ENCODE results near the gene JMY.
"Not testable (repeated sequence)": the region's sequence is repeated elsewhere in the genome, so short reads cannot be mapped to it uniquely, and the experiment has no call there.

The JMY gene

GRCh38 chr5:79237740-79238560 is 2.0 kb downstream of the JMY start:
- no peak for DNase-seq

- DNase-seq, result no peak
Measured at GRCh38 chr5:79240561-79240960, 4.6 kb downstream of the JMY start.

DNA sequence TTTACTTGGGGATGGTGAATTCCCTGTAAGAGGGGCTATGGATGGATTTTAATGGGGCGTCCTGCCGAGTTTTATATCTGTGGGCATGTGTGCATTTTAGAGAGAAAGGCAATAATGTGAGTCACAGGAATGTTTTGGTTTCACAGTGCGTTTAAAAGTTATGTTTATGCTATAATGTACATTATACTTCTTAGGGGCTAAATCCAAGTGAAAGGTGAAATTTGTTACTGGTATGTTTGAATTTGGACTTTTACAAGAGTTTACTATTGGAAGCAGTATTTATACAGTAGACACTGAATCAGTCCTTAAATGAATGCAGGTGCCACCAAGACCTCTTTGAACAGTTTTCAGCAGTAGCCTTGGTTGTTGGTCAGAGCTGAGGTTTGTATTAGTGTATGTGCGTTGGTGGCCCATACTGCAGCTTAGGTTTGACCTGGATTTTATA is 5.6 kb downstream of the JMY start:
- DNase-seq, result no peak

DNA sequence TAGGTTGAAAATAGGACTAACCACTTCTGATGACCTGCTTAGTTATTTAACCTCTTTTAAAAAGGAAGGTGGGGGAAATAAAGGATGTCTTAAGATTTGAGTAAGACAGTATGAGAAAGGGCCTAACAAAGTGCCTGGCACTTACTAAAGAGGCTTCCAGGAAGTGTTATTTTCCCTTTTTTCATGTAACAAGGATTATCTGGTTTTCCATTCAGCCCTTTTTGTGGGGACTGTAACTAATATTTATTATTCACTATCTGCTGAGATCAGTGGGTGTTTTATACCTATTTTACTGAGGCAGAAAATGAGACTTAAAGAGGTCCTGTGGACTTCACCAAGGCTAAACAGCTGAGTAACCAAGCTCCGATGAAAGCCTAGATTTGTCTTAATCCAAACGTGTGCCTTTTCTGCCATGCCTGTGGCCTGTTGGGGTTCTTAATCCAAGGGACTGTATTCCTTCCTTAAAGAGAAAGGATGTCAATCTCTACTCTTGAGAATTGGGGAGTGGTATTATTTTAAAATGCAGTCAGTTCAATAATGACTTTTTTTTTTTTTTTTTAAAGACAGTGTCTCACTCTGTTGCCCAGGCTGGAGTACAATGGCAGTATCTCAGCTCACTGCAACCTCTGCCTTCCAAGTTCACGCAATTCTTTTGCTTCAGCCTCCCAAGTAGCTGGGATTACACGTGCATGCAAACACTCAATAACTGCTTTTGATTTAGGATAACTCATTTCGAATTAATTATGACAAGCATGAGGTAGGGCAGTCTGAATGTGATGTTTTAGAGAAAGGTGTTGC is 6.5 kb downstream of the JMY start:
- DNase-seq, result no peak

GRCh38 chr5:79243224-79243623 is 7.3 kb downstream of the JMY start:
- no peak for DNase-seq

- not testable (repeated sequence) for DNase-seq
Measured at GRCh38 chr5:79254067-79254466, 18.1 kb downstream of the JMY start.

- no peak for DNase-seq
Measured at GRCh38 chr5:79255786-79256557, 20.0 kb downstream of the JMY start.

DNA sequence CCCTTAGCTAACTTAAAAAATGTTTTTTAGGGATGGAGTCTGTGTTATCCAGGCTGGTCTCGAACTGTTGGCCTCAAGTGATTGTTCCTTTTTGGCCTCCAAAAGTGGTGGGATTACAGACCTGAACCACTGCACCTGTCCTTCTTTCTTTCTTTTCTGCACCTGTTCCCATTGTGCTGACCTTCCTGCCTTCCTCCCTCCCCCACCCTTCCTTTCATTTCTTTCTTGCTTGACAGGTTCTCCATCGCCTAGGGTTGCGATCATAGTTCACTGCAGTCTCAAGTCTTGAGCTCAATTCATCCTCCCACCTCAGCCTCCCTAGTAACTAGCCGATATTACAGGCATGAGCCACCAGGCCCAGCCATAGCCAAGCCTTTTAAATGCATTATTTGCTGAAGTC is 20.6 kb downstream of the JMY start:
- no peak for DNase-seq

GRCh38 chr5:79257314-79257713 is 21.4 kb downstream of the JMY start:
- no peak for DNase-seq

DNA sequence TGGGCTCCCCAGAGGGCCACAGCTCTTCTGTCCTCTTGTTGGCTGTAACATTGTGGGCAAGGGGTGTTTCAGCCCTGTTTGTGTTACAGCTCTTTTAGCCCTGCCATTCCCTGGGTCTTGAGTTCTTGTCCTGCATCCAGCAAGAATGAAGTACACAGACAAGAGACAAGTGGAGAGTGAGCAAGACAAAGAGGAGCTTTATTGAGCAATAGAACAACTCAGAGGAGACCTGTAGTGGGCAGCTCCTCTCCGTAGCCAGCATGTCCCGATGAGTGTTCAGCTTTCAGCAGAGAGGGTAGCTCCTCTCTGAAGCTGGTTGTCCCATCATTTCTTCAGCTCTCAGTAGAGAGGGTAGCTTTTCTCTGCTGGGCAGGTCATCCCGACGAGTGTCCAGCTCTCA is 22.9 kb downstream of the JMY start:
- DNase-seq, result no peak

- DNase-seq, result no peak
Measured at GRCh38 chr5:79259383-79259782, 23.5 kb downstream of the JMY start.

DNA sequence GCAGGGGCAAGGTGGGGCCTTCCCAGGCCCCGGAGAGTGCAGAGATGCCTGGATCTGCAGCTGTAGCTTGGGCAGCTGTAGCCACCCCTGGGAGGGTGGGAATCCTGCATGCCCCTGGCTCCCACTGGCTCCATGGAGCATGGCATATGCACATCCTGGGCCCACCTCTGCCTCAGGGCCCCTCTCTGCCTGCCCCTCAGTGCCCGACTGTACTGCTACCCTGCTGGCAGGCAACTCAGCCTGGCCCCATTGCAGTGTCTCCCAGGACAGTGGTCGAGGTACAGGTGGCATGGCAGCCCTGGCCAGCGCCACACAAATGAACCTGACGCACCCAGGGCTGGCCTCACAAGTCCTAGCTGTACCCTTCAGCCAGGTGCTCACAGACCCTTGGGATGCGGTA is 23.9 kb downstream of the JMY start:
- no peak for DNase-seq

GRCh38 chr5:79261897-79262296 is 26.0 kb downstream of the JMY start:
- DNase-seq, result no peak

DNA sequence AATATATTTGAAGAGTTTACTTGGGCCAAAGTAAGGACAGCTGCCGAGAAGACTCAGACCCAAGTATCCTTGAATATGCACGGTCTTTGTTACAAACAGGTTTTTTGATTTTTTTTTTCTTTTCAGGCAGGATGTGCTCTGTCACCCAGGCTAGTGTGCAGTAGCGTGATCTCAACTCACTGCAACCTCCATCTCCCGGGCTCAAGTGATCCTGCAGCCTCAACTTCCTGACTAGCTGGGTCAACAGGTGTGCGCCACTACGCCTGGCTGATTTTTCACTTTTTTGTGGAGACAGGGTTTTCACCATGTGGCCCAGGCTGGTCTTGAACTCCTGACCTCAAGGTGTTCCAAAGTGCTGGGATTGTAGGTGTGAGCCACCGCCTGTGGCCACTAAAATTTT is 27.4 kb downstream of the JMY start:
- no peak for DNase-seq

DNA sequence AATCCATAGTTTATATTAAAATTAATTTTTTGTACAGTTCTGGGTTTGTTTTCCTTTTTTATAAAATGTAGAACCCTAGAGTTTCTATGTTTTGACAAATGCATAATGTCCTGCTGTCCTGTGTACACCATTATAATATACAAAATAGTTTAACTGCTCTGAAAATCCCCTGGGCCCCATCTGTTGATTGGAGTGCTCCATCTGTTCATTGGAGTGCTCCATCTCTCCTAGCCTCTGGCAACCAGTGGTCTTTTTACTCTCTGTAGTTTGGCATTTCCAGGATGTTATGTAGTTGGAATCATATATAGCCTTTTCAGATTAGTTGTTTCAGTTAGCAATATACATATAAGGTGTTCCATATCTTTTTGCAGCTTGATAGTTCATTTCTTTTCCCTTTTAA is 31.2 kb downstream of the JMY start:
- no peak for DNase-seq

GRCh38 chr5:79269733-79270166 is 33.8 kb downstream of the JMY start:
- no peak for DNase-seq

GRCh38 chr5:79273341-79273740 is 37.4 kb downstream of the JMY start:
- no peak for DNase-seq

DNA sequence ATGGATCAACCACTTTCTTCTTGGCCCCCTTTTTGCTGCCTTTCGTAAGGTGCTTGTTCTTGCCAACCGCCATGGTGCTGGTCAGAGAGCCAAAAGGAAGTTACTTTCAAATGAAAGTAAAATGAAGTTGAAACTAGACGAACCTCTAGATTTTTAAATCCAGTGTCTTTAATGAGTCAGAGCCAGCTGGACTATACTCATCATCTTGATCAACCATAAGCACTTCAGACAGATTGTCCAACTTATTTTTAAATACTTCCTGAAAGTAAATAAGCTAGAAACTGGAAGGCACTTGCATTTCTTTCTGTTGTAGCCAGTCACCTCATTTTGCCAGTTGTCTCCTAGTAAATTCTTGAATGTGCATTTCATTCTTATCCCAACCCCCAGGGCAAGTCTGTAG is 48.9 kb downstream of the JMY start:
- no peak for DNase-seq

GRCh38 chr5:79285285-79285684 is 49.4 kb downstream of the JMY start:
- no peak for DNase-seq

DNA sequence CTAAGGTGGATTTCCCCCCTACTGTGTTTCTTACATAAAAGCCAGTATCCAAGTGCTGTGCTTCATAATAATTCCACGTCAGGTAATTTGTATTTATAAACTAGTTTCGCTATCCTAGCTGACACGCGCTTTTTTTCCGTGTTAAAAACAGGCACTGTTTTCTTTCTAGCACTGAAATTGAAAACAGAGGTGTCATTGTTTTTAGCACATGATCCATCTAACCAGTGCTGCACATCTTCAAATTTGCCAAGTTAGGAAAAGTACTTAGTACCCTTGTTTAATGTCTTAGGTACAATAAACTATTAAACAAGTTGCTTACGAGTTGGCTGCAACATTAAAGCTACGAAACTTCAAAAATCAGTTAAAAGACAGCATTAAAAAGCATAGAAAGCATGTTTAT is 49.9 kb downstream of the JMY start:
- DNase-seq, result no peak

- no peak for DNase-seq
Measured at GRCh38 chr5:79287380-79287779, 51.4 kb downstream of the JMY start.

DNA sequence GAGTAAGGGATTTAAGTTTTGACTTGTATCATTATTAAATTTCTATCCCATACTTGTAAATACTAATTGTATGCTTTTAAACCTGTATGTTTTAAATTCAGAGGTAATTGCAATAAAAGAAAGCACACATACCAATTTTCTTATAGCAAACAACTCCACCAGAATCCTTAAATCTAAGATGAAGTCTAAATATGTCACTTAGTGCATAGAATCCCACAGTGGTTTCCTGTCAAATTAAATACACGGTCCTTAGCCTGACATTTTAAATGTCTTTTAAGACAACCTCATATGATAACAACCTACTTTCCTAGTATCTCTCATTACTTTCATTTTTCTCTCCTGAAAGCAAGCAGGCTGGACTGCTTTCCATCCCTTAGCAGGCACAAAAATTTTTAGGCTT is 52.0 kb downstream of the JMY start:
- no peak for DNase-seq

- no peak for DNase-seq
Measured at GRCh38 chr5:79295029-79295428, 59.1 kb downstream of the JMY start.

Data from cortex of kidney (tissue), 1 donor.